Spinal cord (tissue), 10 donors: ENCODE measurements around the gene DCTN2. TPM values are rescaled to one million over a fixed set of nuclear protein-coding genes. Genes with fewer than 3 reads are reported as not detected.

Experiments used
- DNase-seq, 6 donors: peaks; one replicate each; pipeline versions ENCODE4 v3.0.0 to v3.0.0-alpha.2; 2013 to 2015; ENCODE audit warnings: low spot score in 6 of 6, low read depth in 4 of 6
- H3K27ac ChIP-seq: one replicate; pipeline ENCODE4 v1.5.1; 2013; ENCODE audit warnings: low read depth, low read length, control low read depth
- H3K27me3 ChIP-seq: one replicate; pipeline ENCODE4 v1.6.1; 2013; ENCODE audit warnings: low read length; ENCODE audit not compliant: control insufficient read depth, insufficient read depth
- H3K36me3 ChIP-seq: one replicate; pipeline ENCODE4 v1.6.1; 2013; ENCODE audit warnings: low read length; ENCODE audit not compliant: control insufficient read depth, insufficient read depth
- H3K4me1 ChIP-seq: one replicate; pipeline ENCODE4 v1.6.1; 2013; ENCODE audit warnings: low read length; ENCODE audit not compliant: control insufficient read depth, insufficient read depth
- H3K4me3 ChIP-seq: one replicate; pipeline ENCODE4 v1.5.1; 2013; ENCODE audit warnings: low read depth, low read length, control low read depth
- H3K9me3 ChIP-seq: one replicate; pipeline ENCODE4 v1.6.1; 2013; ENCODE audit warnings: low read length; ENCODE audit not compliant: control insufficient read depth, insufficient read depth
- WGBS: methylation state at CpG from one replicate; pipeline ENCODE4 v1.1.5; 2013; ENCODE audit warnings: missing lambda C conversion rate; ENCODE audit not compliant: insufficient coverage; 5-methylcytosine and 5-hydroxymethylcytosine counted together
- polyA plus RNA-seq, 2 donors: library from polyadenylated mRNA; unstranded; fragments of 120-200 nt; gene quantifications; one replicate each; pipeline ENCODE4 v1.2.1, GENCODE V29; 2013; ENCODE audit not compliant: insufficient read length in 2 of 2
- total RNA-seq, 2 donors: library from RNA; depleted of rRNA in 1 of 2; stranded (reverse); fragments of 120-200 nt in 1 of 2; fragments of >200 nt in 1 of 2; gene quantifications; one replicate each; pipeline versions ENCODE4 v1.2.3 to v1.2.4, GENCODE V29; 2013 to 2014
- donor health status: healthy.

Gene DCTN2
- total and polyA plus RNA-seq, 4 donors: 125 to 246 (median 197) TPM

DNA sequence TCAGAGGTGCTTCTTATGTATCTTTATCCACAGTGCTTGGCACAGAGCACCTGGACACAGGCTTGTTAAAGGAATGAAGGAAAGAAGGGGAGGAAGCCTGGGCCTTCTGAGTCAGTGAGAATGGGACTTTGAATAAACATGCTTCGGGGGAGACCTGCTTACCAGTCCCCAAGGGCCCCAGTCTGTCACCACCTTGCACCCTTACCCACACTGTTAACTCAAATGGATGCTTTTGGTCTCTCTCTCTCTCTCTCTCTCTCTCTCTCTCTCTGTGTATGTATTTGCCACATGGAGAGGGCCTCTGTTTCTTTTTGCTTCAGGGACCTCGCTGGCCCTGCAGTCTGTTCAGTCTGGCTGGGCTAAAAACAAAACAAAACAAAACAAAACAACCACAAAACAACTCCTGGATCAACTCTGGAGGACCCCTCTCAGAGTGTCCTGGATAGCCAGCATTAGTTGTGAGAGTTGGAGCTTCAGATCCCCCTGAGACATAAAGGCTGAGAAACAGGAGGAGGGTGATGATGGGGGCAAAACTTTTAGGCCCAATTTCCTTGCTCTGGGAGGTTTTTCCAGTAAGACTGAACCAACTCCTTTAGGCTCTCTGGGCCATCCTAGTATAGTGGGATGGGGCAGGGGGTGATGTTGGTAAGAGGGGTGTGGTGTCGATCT is 4.8 kb upstream of the DCTN2 start:
- H3K36me3 ChIP-seq: peaks cover 5% of the 10 kb centered on the region
- 50% methylated on average over 1 of the region's 3 CpGs for WGBS

DNA sequence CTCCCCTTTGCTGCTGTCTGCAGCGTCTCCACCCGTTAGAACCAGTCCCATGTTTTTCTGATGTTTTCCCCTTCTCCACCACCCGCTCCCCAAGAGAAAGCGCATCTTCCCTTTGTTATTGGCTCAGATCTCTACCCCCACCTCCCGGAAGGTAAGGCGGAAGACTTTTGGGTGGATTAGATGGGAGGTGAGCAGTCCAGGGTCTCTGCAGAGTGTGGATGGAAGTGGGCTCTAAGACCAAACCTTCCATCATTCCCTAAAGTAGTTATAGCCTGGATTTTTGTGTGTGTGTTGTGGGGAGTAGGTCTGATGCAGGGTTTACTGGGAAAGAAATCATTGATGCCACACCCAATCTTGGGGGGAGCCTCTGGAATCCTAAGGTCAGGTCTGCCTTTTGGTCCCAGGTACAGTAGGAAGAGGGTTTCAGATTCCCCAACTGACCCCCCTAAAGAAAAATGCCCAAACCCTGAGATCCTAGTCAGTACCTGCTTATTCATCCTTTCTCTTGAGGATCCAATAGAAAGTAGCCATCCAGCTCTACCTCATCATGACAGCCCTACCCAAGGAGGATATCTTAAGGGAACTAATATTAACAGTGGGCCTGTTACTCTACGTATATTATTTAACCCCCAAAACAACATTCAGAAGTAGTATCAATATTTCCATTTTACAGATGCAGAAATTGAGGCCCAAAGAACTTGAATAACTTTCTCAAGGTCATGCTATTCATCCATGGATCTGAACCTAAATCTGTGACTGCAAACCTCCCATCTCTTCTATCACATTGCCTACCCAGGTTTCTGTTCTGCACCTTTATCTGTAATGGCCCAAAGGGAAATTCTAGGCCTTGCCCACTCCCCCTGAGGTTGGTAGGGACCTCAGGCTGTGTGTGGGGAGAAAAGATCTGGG is 3.9 kb upstream of the DCTN2 start:
- H3K27ac ChIP-seq: no peak overlapping the region
- no CpG with 5 or more reads among the region's 7 CpGs for WGBS
- H3K27me3 ChIP-seq: peaks cover 9% of the 10 kb centered on the region
- peaks cover 41% of the 10 kb centered on the region for H3K4me1 ChIP-seq
- no peak for DNase-seq
- H3K9me3 ChIP-seq: no peaks in the 10 kb centered on the region
- H3K4me3 ChIP-seq: peak overlapping the region; percentile 68
- no peaks in the 10 kb centered on the region for H3K36me3 ChIP-seq

More for the DNA sequence above, 4.8 kb upstream of the DCTN2 start:
- Histone ChIP-seq H3K4me1 (peaks cover 34% of the 10 kb centered on the region), H3K27me3 (peaks cover 9% of the 10 kb centered on the region), H3K9me3 (no peaks in the 10 kb centered on the region), H3K4me3 (peak overlapping the region; percentile 68), H3K27ac (no peak overlapping the region)
- DNase-seq: peak in 1 of 6 donors; percentile 10

DNA sequence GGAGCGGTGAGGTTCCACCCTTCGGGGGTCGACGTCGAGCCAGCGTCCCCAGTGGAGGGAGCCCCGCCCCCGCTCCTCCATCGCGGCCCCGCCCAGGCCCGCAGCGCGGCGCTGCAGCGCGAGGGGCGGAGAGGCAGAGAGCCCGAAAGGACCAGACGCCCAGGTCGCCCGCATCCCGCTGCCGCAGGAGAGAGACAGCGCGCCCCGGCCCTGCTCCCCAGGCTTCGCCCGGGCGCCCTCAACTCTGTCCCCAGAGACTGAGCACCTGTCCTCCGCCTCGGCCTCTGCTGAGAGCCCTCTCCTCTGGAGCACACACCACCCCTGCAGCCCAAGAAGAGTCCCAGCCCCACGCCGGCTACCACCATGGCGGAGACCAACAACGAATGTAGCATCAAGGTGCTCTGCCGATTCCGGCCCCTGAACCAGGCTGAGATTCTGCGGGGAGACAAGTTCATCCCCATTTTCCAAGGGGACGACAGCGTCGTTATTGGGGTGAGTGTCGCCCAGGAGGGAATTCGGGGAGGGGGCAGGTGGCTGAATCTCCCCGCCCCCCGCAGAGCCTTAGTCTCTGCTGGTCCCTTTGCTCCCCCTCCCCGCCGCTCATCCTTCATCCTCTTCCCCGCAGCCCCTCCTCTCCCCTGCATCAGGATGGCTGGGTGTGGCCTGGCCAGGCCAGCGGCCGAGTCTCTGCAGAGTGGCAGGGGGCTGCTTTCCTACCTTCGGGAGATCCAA is 3.1 kb upstream of the DCTN2 start, which contains the start of gene KIF5A:
TSS of gene KIF5A (plus strand) at position 136 of the 732 bp plus-strand sequence. CDS start at position 364, 228 bp downstream.
- Histone ChIP-seq H3K27ac (peak within 1 kb of the TSS; percentile 44), H3K27me3 (peaks cover 9% of the 10 kb centered on the region), H3K4me1 (peaks cover 45% of the 10 kb centered on the region), H3K36me3 (no peaks in the 10 kb centered on the region), H3K9me3 (no peaks in the 10 kb centered on the region), H3K4me3 (peak within 1 kb of the TSS; percentile 68)
- WGBS: under 1% methylated on average over 49 of the region's 52 CpGs
- peak in 2 of 6 donors; percentile 87 to 91 for DNase-seq

DNA sequence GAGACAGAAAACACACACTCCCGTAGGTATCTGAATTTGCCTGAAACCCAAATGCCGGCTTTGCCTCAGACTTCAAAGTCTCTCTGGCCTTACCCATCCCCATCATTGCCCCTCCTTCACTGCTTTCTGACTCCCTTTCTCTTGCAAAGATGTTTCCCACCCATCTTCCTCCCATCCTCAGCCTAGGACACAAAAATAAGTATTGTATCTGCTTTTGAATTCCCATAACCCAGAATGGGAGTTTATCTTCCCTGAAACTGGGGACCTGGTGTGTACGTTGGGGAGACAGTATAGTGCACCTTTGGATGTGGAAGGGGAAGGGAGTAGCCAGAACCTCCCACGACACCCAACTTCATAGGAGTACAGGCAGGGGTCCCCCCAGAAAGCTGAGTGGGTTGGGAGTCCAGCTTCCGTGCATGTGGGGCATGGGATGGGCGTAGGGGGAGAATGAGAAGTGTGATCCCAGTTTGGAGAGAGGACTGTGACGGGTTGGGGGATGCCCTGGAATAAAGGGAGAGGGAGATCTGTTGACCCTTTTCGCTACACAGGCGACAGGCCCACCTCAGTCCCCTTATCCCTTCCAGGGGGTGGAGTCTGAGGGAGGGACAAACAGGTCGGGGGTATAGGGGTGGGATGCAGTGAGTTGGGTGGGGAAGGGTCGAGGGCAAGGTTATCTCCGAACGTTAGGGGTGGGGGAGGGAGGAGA is 2.4 kb upstream of the DCTN2 start:
- 19% methylated on average over 8 of the region's 13 CpGs for WGBS
- no peaks in the 10 kb centered on the region for H3K36me3 ChIP-seq
- no peak overlapping the region for H3K27ac ChIP-seq
- no peak for DNase-seq
- peaks cover 45% of the 10 kb centered on the region for H3K4me1 ChIP-seq
- peaks cover 9% of the 10 kb centered on the region for H3K27me3 ChIP-seq
- H3K4me3 ChIP-seq: peak overlapping the region; percentile 28
- no peaks in the 10 kb centered on the region for H3K9me3 ChIP-seq

DNA sequence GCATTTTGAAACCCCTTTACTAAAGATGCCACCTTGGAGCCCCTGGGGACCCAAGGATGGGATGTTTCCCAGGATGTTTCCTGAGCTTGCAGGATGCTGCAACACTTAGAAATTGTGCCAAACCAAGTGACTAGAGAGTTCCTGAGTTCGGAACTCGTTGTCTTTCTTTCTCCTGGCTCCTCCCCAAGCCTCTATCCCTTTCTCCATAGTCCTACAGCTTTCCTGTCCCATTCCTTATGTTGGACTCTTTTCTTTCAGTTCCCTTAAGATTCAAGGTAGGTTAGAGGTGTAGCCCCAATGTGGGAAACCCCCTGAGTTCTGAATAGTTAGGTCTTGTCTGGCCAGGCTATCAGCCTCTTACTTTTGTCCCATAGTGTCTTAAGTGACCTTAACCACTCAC is 1.5 kb upstream of the DCTN2 start:
- Histone ChIP-seq H3K36me3 (no peaks in the 10 kb centered on the region), H3K4me1 (peaks cover 45% of the 10 kb centered on the region), H3K9me3 (no peaks in the 10 kb centered on the region), H3K27ac (no peak overlapping the region), H3K27me3 (peaks cover 9% of the 10 kb centered on the region), H3K4me3 (no peak overlapping the region)
- no CpG with 5 or more reads among the region's 2 CpGs for WGBS
- DNase-seq: no peak

DNA sequence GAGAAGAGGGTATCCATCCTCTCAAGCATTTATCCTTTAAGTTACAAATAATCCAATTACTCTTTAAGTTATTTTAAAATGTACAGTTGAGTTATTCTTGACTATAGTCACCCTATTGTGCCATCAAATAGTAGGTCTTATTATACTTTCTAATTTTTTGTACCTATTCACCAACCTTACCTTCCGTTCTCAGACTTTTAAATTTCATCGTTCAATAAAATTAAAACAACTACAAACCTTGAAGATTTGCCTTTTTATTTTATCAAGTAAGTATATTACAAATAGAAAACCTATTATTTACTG is 972 bp upstream of the DCTN2 start:
- WGBS: no CpG with 5 or more reads among the region's 2 CpGs

DNA sequence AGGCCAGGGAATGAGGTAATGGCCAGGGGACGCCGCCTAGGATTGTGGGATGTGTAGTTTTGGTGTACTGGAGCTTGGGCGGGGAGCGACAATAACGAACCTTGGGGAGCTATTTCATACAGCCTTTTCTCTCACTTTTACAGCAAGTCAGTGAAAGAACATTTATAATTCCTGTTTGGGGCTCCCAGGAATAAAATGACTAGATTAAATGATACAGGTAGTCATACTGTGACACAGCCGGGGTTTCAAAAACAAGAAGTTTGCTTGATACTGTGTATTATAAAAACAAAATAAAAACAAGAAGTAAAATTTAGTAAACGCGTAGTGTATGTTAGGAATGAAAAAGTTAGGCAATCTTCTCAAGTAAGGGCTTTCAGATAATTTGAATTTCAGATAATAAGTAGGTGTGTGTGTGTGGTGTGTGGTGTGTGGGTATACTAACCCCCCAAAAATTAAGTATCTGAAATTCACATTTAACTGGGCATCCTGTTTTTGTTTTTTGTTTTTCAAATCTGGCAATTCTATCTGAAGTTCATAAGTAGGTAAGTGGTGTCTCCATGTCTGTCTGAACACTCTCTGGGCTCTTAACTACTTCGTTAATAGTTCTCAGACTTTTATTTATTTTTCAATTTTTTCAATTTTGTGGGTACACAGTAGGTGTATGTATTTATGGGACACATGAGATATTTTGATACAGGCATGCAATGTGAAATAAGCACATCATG is 458 bp upstream of the DCTN2 start:
- H3K4me1 ChIP-seq: peaks cover 35% of the 10 kb centered on the region
- H3K27me3 ChIP-seq: peaks cover 9% of the 10 kb centered on the region
- WGBS: 0% methylated on average over 1 of the region's 9 CpGs
- peak overlapping the region; percentile 99 for H3K4me3 ChIP-seq
- H3K27ac ChIP-seq: no peak overlapping the region
- H3K9me3 ChIP-seq: no peaks in the 10 kb centered on the region
- DNase-seq: no peak
- H3K36me3 ChIP-seq: no peaks in the 10 kb centered on the region

More for the DNA sequence above, 972 bp upstream of the DCTN2 start:
- no peak for DNase-seq
- Histone ChIP-seq H3K4me3 (no peak overlapping the region), H3K9me3 (no peaks in the 10 kb centered on the region), H3K27ac (no peak overlapping the region), H3K4me1 (peaks cover 40% of the 10 kb centered on the region), H3K36me3 (no peaks in the 10 kb centered on the region), H3K27me3 (peaks cover 9% of the 10 kb centered on the region)

DNA sequence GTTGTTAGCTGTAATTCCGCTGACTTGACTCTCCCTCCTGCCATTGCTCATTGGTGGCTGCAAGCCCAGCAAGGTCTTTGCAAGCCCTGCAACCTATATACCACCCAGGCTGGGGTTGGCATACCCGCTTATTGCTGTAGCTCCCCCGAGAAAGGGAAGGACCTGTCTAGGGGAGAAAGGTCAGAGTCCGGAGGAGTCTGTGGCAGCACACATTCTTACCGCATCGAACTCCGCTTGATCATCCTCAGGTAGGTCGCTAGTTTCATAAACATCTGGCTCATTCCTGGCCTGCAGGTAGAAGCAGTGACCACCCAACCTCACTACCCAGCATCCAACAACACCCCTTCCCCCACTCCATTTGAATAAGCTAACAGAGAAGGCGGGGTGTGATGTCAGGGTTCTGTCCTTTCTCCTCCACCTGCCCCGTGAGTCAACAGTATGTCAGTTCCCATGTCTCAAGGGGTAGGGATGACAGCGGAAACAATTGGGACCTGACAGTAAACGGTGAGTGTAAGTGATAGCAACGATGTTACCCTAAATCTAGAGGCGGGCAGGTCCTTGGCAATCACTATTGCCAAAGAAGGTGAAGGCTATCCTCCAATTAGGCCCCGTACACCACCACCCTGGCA is 1.1 kb downstream of the DCTN2 start:
- Histone ChIP-seq H3K4me1 (peaks cover 23% of the 10 kb centered on the region), H3K36me3 (peaks cover 6% of the 10 kb centered on the region), H3K27ac (no peak overlapping the region), H3K4me3 (peak overlapping the region; percentile 99), H3K27me3 (peaks cover 9% of the 10 kb centered on the region), H3K9me3 (no peaks in the 10 kb centered on the region)
- no peak for DNase-seq
- WGBS: 74% methylated on average over 8 of the region's 15 CpGs
